WTC11 (cell line): Measurements from ENCODE around the gene ELFN2.

ENCODE experiments used
- ATF2 ChIP-seq: sonication (generic); formaldehyde crosslinking; IDR thresholded peaks from 2 replicates; pipeline ENCODE4 v1.8.1; 2022; ENCODE audit warnings: low read depth, missing genetic modification reagents, borderline replicate concordance
- ATF6 ChIP-seq: sonication (generic); formaldehyde crosslinking; IDR thresholded peaks from 2 replicates; pipeline ENCODE4 v1.8.1; 2023; ENCODE audit warnings: mild to moderate bottlenecking, missing genetic modification reagents
- CREB1 ChIP-seq: sonication (generic); formaldehyde crosslinking; IDR thresholded peaks from 2 replicates; pipeline ENCODE4 v1.8.0; 2023; ENCODE audit warnings: mild to moderate bottlenecking, missing genetic modification reagents
- CTCF ChIP-seq: fragments of 200-600 bp; IDR thresholded peaks from 2 replicates; pipeline ENCODE4 v1.8.0; 2022; ENCODE audit warnings: antibody characterized with exemption
- ESRRA ChIP-seq: sonication (generic); formaldehyde crosslinking; IDR thresholded peaks from 2 replicates; pipeline ENCODE4 v1.8.1; 2022; ENCODE audit warnings: mild to moderate bottlenecking, missing genetic modification reagents, borderline replicate concordance
- IRF2 ChIP-seq: sonication (generic); formaldehyde crosslinking; IDR thresholded peaks from 2 replicates; pipeline ENCODE4 v1.8.0; 2022; ENCODE audit warnings: low read depth, missing genetic modification reagents, borderline replicate concordance
- MAX ChIP-seq: sonication (generic); formaldehyde crosslinking; IDR thresholded peaks from 2 replicates; pipeline ENCODE4 v1.8.0; 2022; ENCODE audit warnings: mild to moderate bottlenecking, missing genetic modification reagents
- TEAD1 ChIP-seq: sonication (generic); formaldehyde crosslinking; IDR thresholded peaks from 2 replicates; pipeline ENCODE4 v1.8.0; 2022; ENCODE audit warnings: mild to moderate bottlenecking, missing genetic modification reagents
- TEAD4 ChIP-seq: sonication (generic); formaldehyde crosslinking; IDR thresholded peaks from 2 replicates; pipeline ENCODE4 v1.8.0; 2022; ENCODE audit warnings: mild to moderate bottlenecking, missing genetic modification reagents
- TP53 ChIP-seq: sonication (generic); formaldehyde crosslinking; IDR thresholded peaks from 2 replicates; pipeline ENCODE4 v1.8.1; 2023; ENCODE audit warnings: mild to moderate bottlenecking, missing genetic modification reagents
- ZSCAN18 ChIP-seq: fragments of 250-450 bp; sonication (Bioruptor Pico); IDR thresholded peaks from 2 replicates; pipeline ENCODE4 v2.1.2; 2022; ENCODE audit warnings: mild to moderate bottlenecking, moderate library complexity

GRCh38 chr22:37365950-37366349 lies 61.3 kb downstream of the ELFN2 start:
- TF ChIP-seq CTCF = no peak
- TF ChIP-seq ZSCAN18 (CRISPR knock-in tag) = no peak
- no peak for TF ChIP-seq ESRRA (CRISPR knock-in tag)
- no peak for TF ChIP-seq TP53 (CRISPR knock-in tag)
- no peak for TF ChIP-seq CREB1 (CRISPR knock-in tag)
- TF ChIP-seq ATF6 (CRISPR knock-in tag) = no peak
- no peak for TF ChIP-seq ATF2
- TF ChIP-seq TEAD4 (CRISPR knock-in tag) = no peak
- no peak for TF ChIP-seq TEAD1 (CRISPR knock-in tag)
- TF ChIP-seq MAX (CRISPR knock-in tag) = no peak
- no peak for TF ChIP-seq IRF2 (CRISPR knock-in tag)
